GM12878 (cell line): ENCODE data around the gene ARHGEF7.

Source experiments
- CEBPB ChIP-seq, 2 experiments: fragments of 150-350 bp in 1 of 2; IDR thresholded peaks; 2 replicates each; pipeline ENCODE4 v1.6.1; 2012 to 2014; ENCODE audit warnings: low read depth in 2 of 2, low read length in 2 of 2, borderline replicate concordance in 1 of 2, inconsistent platforms in 1 of 2
- CTCF ChIP-seq, 3 experiments: IDR thresholded peaks in 2 of 3; conservative IDR thresholded peaks in 1 of 3; 2 replicates each; pipeline ENCODE4 v1.5.1; 2011; ENCODE audit warnings: low read depth in 3 of 3, low read length in 3 of 3, mild to moderate bottlenecking in 3 of 3, control low read depth in 2 of 3, moderate library complexity in 2 of 3, inconsistent platforms in 1 of 3, mixed read lengths in 1 of 3; ENCODE audit not compliant: control insufficient read depth in 2 of 3, insufficient read depth in 1 of 3; ENCODE audit errors: extremely low read depth in 1 of 3
- JUNB ChIP-seq: IDR thresholded peaks from 2 replicates; pipeline ENCODE4 v1.6.1; 2016; ENCODE audit warnings: antibody characterized with exemption, mild to moderate bottlenecking
- MEF2A ChIP-seq: IDR thresholded peaks from 2 replicates; pipeline ENCODE4 v1.6.1; 2011; ENCODE audit warnings: low read depth, mild to moderate bottlenecking, low read length, moderate library complexity; ENCODE audit not compliant: insufficient read depth
- POLR2A ChIP-seq: IDR thresholded peaks from 2 replicates; pipeline ENCODE4 v1.6.1; 2011; ENCODE audit warnings: low read depth, mild to moderate bottlenecking, low read length
- POLR2AphosphoS5 ChIP-seq: IDR thresholded peaks from 2 replicates; pipeline ENCODE4 v1.6.1; 2011; ENCODE audit warnings: mild to moderate bottlenecking, low read length, inconsistent platforms
- RELB ChIP-seq: fragments of 450-650 bp; IDR thresholded peaks from 2 replicates; pipeline ENCODE4 v1.6.1; 2017; ENCODE audit warnings: low read depth, mild to moderate bottlenecking, moderate library complexity
- SIN3A ChIP-seq: IDR thresholded peaks from 2 replicates; pipeline ENCODE4 v1.6.1; 2012; ENCODE audit warnings: low read depth, low read length, improper control_type of control experiment
- TCF12 ChIP-seq: IDR thresholded peaks from 2 replicates; pipeline ENCODE4 v1.6.1; 2011; ENCODE audit warnings: low read depth, mild to moderate bottlenecking, low read length

DNA sequence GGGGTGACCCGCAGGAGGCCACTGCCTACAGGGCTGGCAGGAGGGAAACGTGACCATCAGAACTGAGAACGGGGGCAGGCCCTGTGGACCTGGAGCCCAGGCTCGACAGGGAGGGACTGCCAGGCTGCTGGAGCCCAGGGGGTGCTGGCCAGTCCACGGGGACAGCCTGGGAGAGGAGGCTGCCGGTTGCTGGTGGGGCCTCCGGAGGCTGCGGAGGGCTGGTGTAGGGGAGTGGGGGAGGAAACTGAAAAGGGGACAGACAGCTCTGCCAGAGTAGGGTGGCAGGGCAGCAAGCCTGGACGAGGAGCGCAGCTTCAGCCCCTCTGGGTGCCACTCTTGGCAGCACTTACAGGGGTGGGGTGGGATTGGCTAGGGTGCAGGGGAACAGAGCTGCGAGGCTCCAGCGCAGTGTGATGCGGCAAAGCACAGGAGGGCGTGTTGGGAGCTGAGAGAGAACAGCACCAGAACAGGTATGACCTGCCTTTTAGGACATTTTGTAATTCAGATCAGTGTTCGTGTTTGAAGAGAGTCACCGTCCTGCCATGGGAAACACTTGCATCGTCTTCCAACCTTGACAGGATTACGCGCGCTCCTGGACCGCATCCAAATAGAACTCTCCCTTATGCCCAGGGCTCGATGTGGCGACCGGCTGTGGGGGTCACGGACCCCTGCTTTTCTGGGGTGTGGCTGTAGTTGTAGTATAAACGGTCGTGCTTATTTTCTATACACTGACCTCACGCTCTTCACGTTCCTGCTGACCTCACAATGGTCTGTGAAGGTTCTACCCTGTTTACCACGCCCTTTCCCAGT is 19.9 kb upstream of the ARHGEF7 start:
- TF ChIP-seq JUNB, result no peak
- no peak for TF ChIP-seq RELB
- no peak for TF ChIP-seq SIN3A
- no peak for TF ChIP-seq CTCF (IDR thresholded peaks at IDR 0.05 in 2 of 3, conservative IDR thresholded peaks at IDR 0.05 in 1 of 3; ENCODE audit: control insufficient read depth in 2 of 3, extremely low read depth in 1 of 3, insufficient read depth in 1 of 3, low read depth in 3 of 3, low read length in 3 of 3)
- no peak for TF ChIP-seq POLR2AphosphoS5
- no peak for TF ChIP-seq MEF2A
- TF ChIP-seq CEBPB (IDR thresholded peaks at IDR 0.05; ENCODE audit: borderline replicate concordance in 1 of 2, low read depth in 2 of 2, low read length in 2 of 2), result no peak
- TF ChIP-seq TCF12, result no peak
- TF ChIP-seq POLR2A, result no peak
